NCI-H1694 (cell line): ENCODE data around the gene KCNJ4.
"Not testable (repeated sequence)": the region's sequence is repeated elsewhere in the genome, so short reads cannot be mapped to it uniquely, and the experiment has no call there.

ENCODE experiments used
- DNase-seq: peaks from one replicate; lab custom pipeline; 2025; lab: John Stamatoyannopoulos, UW

KCNJ4 gene

DNA sequence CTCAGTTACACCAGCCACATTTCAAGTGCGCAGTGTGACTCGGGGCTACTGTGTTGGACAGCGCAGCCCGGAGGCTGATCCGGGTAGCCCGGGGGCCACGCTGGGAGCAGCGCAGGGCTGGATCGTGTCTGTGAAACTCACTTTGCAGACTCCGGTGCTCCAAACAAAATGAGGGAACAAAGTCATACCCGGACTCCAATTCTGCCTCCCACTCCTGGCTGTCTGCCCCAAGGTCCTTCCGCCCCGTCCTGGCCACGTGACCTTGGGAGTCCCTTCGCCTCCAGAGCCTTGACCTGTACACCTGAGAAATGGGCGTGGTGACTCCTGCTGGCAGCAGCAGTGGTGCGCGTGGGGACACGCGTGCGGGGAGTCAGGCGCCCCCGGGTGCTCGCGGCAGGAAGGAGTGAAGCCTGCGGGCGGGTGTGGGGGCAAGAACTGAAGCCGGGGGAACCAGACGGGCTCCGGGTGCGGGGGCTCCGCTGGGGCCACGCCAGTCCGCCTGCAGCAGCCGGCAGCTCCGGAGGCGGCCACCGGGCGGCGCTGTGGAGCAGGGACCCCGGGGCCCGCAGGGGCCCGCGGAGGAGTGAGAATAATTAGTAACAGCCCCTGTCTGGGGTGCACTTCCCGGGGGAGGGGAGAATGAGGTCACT, 42.4 kb downstream of the KCNJ4 start:
- DNase-seq: peak; percentile 36

DNA sequence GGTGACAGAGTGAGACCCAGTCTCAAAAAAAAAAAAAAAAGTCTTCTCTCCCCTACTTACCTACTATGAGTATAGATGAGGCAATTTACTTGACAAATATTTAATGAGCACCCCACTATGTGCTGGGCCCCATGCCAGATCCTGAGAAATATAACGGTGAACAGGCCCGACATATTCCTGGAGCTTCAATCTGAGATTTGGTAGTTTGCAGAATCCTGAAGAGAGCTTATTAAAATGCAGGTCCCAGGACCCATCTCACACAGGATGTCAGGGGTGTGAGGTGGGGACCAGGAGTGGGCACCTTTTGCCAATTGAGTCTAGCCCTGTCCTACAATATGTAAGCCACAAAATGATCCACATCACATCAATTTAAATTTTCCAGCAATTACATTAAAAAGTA, 44.0 kb downstream of the KCNJ4 start:
- DNase-seq: no peak

DNA sequence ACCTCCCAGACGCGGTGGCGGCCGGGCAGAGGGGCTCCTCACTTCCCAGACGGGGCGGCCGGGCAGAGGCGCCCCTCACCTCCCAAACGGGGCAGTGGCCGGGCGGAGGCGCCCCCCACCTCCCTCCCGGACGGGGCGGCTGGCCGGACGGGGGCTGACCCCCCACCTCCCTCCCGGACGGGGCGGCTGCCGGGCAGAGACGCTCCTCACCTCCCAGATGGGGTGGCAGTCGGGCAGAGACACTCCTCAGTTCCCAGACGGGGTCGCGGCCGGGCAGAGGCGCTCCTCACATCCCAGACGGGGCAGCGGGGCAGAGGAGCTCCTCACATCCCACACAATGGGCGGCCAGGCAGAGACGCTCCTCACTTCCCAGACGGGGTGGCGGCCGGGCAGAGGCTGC, 45.1 kb downstream of the KCNJ4 start:
- not testable (repeated sequence) for DNase-seq

DNA sequence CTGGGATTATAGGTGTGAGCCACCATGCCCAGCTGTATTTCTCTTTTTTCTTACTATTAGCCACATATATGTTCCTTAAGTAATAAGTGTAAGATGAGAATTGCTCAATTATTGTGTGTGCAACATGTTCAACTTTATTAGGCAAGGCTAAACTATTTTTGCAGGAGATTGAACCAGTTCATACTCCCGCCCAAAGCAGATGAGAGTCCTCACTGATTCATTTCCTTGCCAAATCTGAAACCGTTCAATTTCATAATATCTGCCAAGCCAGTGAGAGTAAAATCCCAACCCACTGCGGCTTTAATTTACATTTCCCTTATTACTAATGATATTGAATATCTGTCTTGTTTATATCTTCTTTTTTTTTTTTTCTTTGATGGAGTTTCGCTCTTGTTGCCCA, 48.4 kb downstream of the KCNJ4 start:
- DNase-seq: no peak

DNA sequence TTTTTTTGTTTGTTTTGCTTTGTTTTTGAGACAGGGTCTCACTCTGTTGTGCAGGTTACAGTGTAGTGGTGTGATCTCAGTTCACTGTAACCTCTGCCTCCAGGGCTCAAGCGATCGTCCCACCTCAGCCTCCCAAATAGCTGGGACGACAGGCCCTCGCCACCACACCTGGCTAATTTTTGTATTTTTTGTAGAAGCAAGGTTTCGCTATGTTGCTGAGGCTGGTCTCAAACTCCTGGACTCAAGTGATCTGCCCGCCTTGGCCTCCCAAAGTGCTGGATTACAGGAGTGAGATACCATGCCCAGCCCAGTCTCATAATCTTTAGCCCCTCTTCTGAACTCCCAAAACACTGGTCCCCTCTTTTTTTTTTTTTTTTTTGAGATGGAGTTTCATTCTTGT, 50.6 kb downstream of the KCNJ4 start:
- no peak for DNase-seq

DNA sequence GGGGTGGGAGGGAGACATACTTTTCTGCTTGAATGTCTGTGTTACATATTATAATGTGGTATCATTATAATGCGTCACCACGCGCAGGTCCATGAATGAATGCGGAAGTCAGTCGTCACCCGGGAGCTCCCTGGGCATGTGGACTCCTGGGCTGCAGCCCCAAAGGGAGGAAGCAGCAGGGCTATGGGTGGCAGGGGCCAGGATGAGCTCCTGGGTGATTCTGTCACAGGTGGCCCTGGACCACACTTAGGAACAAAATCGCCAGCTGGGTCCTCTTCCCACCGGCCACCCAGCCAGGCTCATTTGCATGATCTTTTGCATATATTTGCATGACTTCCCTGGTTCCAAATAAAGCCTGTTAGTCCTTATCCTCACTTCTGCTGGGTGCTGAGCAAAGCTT, 51.2 kb downstream of the KCNJ4 start:
- DNase-seq: no peak

DNA sequence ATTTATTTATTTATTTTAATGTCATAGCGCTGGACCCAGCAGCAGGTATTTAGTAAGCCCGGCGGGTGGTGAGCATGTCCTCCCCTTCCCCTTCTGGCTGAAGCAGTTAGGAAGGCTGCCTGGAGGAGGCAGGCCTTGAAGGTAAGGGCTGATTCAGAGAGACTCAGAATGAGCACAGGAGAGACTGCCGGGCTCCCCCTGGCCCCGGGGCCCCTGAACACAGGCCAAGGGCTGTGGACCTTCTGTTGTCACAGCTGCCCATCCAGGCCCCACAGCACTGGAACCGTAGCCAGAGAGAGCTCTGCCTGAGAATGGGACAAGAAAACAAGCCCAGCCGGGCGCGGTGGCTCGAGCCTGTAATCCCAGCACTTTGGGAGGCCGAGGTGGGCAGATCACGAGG, 52.8 kb downstream of the KCNJ4 start:
- DNase-seq: no peak

DNA sequence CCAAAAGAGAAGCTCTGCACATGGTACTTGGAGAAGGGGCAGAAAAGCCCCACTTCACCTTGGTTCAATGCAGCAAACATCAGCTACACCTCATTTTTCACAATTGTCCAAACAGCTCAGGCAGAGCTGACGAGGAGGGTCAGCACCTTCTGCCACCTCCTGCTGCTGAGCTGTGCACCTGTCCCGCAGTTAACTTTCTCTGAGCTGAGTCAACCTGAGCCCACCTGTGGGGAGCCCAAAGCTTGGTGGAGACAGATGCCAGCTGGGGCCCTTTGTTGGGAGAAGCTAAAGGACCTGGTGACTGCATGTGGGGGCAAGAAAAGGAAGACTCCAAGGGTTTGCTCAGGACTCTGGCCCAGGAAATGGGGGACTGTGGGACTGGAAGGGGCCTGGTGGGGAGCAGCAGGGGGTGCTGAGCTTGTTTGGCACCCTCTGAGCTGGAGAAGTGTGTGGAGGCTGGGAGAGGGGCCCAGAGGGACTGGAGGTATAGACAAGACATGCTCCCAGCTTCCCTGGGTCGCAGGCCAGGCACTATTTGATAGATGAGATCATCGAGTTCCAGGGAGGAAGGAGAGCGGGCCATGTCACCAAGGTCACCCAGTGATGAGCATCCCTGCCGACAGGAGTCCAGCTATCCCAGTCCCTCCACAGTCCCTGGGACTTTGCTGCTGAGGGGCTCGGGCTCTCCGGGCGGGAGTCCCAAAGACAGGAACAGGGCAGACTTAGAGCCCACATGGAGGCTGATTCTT, 53.5 kb downstream of the KCNJ4 start:
- DNase-seq: no peak

DNA sequence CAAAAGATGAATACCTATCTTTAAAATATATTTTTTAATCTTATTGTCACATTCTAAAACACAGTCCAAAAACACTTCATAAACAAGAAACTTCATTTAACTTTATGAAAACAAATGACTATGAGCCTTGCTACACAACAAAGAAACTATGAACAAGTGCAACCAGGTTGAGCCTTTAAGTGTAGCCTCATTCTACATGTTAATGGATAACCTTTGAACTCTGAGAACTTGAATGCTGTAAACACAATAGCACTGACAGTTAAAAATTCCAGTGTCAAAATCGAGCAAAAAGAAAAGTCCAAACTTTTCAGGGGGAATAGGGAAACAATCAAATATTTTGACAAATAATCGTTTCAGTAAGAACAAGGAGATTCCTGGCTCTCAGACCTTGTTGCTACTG, 54.7 kb downstream of the KCNJ4 start:
- DNase-seq: not testable (repeated sequence)

DNA sequence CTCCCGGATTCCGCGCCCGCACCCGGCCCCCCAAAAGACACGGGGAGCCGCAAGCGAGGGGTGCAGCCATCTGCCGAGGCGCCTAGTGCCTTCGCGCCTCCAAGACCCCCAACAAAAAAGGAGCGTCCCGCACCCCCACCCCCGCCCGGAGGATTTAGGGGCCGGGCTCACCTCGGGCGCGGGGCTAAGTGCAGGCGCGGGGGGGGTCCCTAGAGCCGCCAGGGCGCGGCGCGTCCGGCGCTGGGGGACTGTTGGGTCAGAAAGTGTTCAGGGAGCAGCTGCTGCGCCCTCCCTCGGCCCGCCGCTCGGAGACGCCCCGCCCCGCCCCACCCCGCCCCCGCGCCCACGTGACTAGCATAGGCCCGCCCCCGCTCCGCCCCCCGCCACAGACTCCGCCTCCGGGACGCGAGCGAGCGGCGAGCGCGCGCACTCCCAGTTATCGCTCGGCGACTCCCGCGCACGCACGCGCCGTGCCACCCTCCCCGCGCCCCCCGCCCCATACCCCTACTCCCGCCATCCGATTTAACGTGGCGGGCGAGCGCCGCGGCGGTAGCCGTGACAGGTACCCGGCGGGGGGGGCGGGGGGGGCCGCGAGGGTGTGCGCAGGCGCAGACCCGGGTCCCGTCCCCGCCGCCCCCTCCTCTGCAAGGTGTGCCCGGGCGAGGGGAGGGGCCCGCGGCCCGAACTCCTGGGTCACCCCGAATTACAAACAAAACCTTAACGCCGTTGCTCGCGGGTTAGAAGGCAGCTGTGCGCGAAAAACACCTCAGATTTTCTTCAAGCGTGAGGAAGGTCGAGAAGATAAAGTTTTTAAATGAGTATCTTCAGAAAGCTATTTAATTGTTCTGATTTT, 56.2 kb downstream of the KCNJ4 start:
- peak; percentile 56 for DNase-seq

DNA sequence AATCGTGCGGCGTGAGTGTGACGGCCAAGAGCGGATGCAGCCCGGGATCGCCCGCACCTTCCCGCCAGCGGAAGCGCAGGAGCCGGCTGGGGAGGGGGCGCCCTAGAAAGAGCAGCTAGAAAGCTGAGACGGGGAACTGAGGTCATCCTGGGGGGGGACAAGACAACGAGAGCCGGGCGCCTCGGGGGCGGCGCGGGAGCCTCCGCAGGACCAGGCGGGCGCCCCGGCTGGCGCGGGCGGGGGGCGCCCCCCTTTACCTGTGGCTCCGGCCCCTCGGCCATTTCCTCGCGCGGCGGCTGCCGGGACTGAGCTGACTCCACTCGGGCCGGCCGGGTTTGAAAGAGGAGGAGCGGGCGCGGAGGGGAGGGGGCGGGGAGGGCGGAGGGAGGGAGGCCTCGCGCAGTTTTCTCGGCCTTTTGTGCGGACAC, 56.8 kb downstream of the KCNJ4 start:
- not testable (repeated sequence) for DNase-seq

DNA sequence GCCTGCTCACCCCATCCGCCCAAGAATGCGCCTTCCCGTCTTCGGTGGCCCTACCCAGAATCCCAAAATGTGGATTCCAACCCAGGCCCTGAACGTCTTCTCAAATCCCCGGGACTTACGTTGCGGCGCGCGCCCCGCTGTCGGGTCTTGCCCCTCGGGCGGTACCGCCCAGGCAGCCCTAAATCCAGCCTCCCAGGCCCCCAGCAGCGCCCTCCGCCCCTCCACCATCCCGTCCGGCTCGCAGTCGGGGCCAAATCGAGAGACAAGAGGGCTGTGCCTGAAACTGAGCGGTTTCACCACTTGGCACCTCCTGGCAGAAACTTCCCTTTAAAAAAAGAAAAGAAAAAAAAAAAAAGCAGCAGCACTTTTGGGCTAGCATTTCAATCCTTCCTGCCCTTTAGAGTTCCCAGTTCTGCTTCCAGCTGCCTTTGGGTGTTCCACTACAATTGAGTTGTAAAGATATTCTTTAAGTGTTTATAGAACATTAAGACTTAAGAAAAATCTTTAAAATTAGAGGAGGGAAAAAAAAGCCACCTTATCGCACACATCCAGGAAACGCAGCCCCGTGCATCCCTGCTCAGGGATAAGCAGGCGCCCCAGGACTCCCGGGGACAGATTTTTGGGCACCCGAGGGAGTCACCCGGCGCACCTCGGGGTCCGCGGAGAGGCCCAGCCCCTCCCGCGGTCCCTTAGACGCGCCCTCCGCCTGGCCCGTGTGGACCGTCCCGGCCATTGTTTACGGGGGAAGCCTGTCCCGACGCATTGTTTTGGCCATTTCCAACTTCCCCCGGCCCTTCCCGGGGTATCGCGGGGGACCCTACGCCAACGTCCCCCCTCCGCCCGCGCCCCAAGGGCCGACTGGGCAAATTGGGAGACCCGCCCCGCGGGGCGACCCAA, 57.6 kb downstream of the KCNJ4 start:
- DNase-seq: no peak

DNA sequence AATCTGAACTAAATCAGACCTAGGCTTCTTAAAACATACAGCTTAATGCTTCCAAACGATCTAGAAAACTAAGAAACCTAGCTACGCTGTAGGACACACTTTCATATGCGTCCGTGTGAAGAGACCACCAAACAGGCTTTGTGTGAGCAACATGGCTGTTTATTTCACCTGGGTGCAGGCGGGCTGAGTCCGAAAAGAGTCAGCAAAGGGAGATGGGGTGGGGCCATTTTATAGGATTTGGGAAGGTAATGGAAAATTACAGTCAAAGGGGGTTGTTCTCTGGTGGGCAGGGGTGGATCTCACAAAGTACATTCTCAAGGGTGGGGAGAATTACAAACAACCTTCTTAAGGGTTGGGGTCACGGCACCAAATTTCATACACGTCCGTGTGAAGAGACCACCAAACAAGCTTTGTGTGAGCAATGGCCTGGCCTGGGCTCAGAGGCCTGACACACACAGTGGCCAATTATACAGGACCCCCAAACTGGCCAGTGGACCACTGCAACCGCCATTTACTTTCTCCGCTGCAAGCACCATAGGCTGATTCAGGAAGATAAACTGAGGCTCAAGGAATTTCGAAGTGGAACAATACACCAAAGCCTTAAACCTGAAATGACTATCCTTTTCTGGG, 58.4 kb downstream of the KCNJ4 start:
- DNase-seq: not testable (repeated sequence)

DNA sequence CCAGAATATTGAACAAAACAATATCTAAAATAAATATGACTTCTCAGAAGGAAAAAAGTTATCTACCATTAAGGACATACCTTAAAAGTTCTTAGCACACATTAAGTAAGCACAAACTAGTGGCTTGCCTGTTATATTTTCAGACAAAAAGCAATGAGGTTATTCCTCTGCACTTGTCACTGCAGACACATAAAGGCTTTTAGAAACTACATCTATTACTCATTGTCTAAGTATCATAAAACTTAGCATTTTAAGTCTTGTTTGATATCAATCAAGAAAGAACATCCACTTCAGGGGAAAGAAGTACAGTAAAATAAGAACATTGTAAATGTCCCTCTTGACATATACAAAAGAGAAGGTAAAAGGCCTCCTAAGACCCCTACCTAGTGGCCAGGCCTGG, 59.1 kb downstream of the KCNJ4 start:
- DNase-seq: not testable (repeated sequence)

DNA sequence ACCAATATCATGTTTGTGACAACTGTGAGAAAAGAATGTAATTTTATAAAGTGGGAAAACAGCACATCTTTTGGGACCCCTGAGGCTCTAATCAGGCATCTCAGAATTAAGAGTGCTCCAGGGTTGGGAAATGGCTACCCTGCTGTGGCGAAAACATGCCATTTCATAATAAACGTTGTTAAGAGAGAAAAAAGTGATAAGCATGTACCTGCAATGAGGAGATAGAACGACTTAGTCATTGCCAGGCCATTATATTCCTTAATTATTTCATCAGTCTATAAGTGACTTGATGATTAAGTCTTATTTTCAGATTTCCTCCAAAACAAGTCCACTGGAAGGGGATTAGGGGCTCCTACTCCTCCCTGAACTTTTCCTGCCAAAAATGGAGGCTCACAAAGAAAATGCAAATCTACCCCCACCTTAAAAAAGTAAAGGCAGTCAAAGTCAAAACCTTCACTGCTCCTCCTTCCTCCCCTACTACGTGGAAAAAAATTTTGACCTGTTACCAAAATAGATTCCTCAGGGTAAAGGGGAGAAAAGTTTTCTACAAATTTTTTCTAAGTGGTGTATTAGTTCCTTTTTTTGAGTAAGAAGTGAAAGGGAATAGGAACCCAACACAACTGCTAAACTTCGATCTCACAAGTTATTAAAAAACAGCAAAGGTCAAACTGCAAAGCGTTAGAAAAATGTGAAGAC, 59.9 kb downstream of the KCNJ4 start:
- not testable (repeated sequence) for DNase-seq

DNA sequence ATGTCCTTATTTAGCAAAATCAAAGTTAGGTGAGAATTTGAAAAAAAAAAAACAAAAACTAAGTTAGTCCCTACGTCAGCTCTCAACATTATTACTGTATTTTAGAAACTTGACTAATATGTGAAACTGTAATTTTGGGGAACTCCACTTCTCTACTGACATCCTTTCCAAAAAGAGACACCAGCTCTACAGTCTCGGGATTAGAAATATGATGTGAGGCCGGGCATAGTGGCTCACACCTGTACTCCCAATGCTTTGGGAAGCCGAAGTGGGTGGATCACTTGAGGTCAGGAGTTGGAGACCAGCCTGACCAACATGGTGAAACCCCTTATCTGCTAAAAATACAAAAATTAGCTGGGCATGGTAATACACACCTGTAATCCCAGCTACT, 65.6 kb downstream of the KCNJ4 start:
- DNase-seq: not testable (repeated sequence)

DNA sequence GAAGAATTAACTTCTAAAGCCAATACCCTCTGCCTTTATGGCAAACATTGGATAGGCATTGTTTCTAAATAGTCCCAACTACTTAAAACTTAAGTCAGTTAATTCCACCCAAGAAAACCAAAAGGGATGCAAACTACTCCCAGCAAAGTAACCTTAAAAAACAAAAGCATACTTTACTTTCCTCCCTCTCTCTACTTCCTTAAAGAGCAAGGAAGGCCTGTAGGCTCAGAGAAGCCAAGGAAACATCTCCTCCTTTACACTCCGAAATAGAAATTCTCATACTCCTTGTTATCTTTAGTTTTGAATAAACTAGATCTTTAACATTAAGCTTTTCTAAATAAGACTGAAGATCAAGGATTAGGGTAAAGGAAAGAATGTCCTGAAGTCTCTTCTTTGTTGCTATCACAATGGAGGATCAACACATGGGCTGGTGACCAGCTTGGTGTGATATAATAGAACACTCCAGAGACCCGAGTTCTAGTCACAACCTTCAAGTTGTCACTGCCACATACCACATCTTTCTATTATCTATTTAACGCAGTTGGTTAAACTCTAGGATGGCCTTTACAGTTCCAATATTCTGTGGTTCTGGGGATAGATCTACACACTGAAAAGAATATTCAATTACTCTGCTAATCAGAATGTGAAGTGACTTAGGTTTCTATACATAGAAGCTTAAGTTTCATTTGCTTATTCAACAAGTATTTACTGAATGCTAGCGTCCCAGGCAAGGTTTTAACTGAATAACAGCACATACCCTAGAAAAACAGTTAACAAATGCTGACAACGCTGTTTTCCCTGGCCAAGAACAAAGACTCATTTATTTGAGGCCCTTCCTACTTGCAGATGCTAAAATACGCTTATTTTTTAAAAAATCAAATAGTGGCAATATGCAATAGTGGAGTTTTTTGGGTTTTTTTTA, 66.2 kb downstream of the KCNJ4 start:
- DNase-seq: not testable (repeated sequence)

DNA sequence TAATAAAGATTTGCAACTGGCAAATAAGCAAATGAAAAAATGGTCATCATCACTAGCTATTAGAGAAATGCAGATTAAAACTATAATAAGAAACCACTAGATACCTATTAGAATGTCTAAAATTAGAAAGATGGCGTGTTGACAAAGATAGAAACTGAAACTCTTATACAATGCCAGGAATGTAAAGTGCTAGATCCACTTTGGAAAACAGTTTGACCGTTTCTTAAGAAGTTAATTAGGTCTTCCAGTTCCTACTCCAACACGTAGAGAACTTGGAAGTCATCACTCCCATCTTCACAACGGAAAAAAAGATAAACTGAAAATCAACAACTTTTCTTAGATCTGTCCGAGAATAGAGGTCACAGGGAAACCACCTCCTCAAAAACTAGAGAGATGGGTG, 68.1 kb downstream of the KCNJ4 start:
- not testable (repeated sequence) for DNase-seq

DNA sequence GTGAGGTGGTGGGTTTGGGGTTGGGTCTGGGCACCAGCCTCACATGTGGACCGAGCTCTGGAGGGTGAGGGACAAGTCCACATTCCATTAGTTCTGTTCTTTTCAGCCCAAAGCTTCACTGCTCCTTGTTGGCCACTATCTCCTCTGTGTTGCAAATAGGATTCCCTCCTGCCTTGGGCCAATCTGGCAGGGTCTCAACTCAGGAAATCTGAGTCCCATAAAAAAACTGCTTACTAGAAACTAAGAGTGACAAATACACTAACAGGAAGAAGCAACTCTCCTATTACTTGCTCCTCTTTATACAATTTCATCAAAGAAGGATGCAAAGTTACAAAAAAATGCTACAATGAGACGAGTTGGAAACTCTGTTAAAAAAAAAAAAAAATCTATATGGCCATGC, 71.6 kb downstream of the KCNJ4 start:
- no peak for DNase-seq

DNA sequence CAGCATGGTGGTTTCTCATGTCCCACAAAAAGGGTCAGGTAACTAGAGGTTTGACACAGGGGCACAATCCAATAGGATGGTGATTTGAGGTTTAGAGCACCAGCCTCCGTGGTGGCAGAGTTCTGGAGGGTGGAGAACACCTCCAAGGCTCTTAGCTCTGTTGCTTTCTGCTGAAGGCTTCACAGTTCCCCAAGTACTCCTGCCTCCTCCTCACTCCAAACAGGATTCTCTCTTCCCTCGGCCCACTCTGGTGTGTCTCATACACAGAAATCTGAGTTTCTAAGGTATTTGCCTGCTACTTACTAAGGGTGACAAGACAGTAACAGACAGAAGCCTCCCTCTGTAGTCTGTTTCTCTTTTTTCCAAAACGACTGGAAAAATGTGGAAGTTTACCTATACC, 73.6 kb downstream of the KCNJ4 start:
- not testable (repeated sequence) for DNase-seq
